K562 (cell line): ENCODE results near the gene OSM.

Source experiments
- ESRRA ChIP-seq: fragments of 450-650 bp; IDR thresholded peaks from 2 replicates; pipeline ENCODE4 v1.6.1; 2014; ENCODE audit warnings: low read depth, mild to moderate bottlenecking, moderate library complexity, borderline replicate concordance
- KLF13 ChIP-seq: fragments of 450-650 bp; IDR thresholded peaks from 2 replicates; pipeline ENCODE4 v1.6.1; 2016; ENCODE audit warnings: missing genetic modification characterization, low read depth, mild to moderate bottlenecking, missing compliant biosample characterization, moderate library complexity, borderline replicate concordance
- MAZ ChIP-seq, 2 experiments: fragments of 450-650 bp in 1 of 2; sonication (generic) in 1 of 2; formaldehyde crosslinking; IDR thresholded peaks in 1 of 2; conservative IDR thresholded peaks in 1 of 2; 2 replicates each; pipeline versions ENCODE4 v1.4.0 to v1.5.0; 2020; ENCODE audit warnings: mild to moderate bottlenecking in 1 of 2, missing genetic modification reagents in 1 of 2
- MEF2D ChIP-seq: conservative IDR thresholded peaks from 2 replicates; pipeline ENCODE4 v1.6.1; 2016; ENCODE audit warnings: low read depth, missing genetic modification characterization, missing compliant biosample characterization
- MEIS2 ChIP-seq: fragments of 450-650 bp; IDR thresholded peaks from 2 replicates; pipeline ENCODE4 v1.6.1; 2014; ENCODE audit warnings: mild to moderate bottlenecking; ENCODE audit not compliant: partially characterized antibody
- POLR2A ChIP-seq: fragments of 450-650 bp; conservative IDR thresholded peaks from 2 replicates; pipeline ENCODE4 v1.6.1; 2016
- POU5F1 ChIP-seq: fragments of 150-350 bp; IDR thresholded peaks from 2 replicates; pipeline ENCODE4 v1.6.1; 2014; ENCODE audit warnings: borderline replicate concordance, low read length, low read depth, mild to moderate bottlenecking; ENCODE audit not compliant: partially characterized antibody
- SREBF1 ChIP-seq: fragments of 150-350 bp; IDR thresholded peaks from 2 replicates; pipeline ENCODE4 v1.6.1; 2014; ENCODE audit warnings: antibody characterized with exemption, low read depth, low read length, borderline replicate concordance
- ZNF408 ChIP-seq: fragments of 250-450 bp; sonication (Bioruptor Pico); IDR thresholded peaks from 2 replicates; pipeline ENCODE4 v1.4.0; 2020; ENCODE audit warnings: low read depth, mild to moderate bottlenecking, moderate library complexity
- TF ChIP-seq, protein P1 (sequence below), 3 experiments: IDR thresholded peaks in 2 of 3; conservative IDR thresholded peaks in 1 of 3; 2 replicates each; pipeline ENCODE4 v1.5.1; 2011 to 2012; ENCODE audit warnings: low read length in 3 of 3, mild to moderate bottlenecking in 3 of 3, control low read depth in 2 of 3, improper control_type of control experiment in 1 of 3, inconsistent platforms in 1 of 3, low read depth in 1 of 3, mixed read lengths in 1 of 3, moderate library complexity in 1 of 3; ENCODE audit not compliant: insufficient read depth in 2 of 3
- TF ChIP-seq, protein P2 (sequence below): sonication (generic); formaldehyde crosslinking; IDR thresholded peaks from 2 replicates; pipeline ENCODE4 v1.8.1; 2022; ENCODE audit warnings: missing genetic modification reagents
- TF ChIP-seq, protein P3 (sequence below): sonication (generic); formaldehyde crosslinking; IDR thresholded peaks from 2 replicates; pipeline ENCODE4 v1.9.0; 2022; ENCODE audit warnings: mild to moderate bottlenecking, missing genetic modification reagents

DNA sequence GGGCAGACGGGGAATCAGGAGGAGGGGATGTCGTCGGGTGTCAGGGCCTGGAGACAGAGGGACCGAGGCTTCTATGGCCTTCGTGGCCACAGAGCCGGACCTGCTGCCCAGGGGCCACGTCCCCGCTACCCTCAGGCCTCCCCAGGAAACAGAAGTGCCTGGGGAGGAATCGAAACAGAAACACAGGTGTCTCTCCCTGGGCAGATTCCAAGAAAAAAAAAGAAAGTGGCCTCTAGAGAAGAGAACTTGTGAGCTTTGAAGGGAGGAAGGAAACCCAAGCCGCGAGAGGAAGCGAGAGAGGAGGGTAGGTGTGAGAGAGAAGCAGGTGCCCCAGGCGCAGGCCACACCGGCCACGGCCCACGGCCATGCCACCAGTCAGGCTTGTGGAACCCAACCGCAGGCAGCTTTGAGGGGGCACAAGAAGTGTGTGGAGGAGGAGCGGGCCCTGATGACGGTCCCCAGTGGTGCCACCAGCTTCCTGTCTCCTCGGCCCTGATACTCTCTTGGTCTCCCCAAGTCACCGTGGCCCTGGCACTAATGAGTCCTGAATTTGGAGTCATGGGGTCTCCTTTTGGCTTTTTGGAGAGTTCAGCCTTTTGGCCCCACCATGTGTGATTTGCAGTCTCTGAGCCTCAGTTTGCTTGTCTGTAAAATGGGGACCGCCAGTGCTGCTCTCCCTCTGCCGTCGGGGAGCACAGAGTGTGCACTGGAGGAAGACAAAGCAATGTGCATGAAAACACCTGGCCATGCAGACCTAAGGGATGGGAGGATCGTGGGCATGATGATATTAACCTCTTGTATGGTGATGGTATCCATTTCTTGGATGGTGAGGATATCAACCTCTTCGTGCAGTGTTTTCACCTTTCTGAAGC lies 45.3 kb downstream of the OSM start:
- TF ChIP-seq, protein P1, sequence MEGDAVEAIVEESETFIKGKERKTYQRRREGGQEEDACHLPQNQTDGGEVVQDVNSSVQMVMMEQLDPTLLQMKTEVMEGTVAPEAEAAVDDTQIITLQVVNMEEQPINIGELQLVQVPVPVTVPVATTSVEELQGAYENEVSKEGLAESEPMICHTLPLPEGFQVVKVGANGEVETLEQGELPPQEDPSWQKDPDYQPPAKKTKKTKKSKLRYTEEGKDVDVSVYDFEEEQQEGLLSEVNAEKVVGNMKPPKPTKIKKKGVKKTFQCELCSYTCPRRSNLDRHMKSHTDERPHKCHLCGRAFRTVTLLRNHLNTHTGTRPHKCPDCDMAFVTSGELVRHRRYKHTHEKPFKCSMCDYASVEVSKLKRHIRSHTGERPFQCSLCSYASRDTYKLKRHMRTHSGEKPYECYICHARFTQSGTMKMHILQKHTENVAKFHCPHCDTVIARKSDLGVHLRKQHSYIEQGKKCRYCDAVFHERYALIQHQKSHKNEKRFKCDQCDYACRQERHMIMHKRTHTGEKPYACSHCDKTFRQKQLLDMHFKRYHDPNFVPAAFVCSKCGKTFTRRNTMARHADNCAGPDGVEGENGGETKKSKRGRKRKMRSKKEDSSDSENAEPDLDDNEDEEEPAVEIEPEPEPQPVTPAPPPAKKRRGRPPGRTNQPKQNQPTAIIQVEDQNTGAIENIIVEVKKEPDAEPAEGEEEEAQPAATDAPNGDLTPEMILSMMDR (IDR thresholded peaks at IDR 0.05 in 2 of 3, conservative IDR thresholded peaks at IDR 0.05 in 1 of 3; ENCODE audit: insufficient read depth in 2 of 3, low read depth in 1 of 3, low read length in 3 of 3) = no peak
- TF ChIP-seq POU5F1 (no peak), POLR2A (no peak), ZNF408 (no peak), MAZ (CRISPR knock-in tag; conservative IDR thresholded peaks at IDR 0.05 in 1 of 2, IDR thresholded peaks at IDR 0.05 in 1 of 2) (no peak), SREBF1 (no peak), MEIS2 (no peak), MEF2D (tag) (no peak), KLF13 (tag) (no peak), ESRRA (no peak)
- TF ChIP-seq, protein P2, sequence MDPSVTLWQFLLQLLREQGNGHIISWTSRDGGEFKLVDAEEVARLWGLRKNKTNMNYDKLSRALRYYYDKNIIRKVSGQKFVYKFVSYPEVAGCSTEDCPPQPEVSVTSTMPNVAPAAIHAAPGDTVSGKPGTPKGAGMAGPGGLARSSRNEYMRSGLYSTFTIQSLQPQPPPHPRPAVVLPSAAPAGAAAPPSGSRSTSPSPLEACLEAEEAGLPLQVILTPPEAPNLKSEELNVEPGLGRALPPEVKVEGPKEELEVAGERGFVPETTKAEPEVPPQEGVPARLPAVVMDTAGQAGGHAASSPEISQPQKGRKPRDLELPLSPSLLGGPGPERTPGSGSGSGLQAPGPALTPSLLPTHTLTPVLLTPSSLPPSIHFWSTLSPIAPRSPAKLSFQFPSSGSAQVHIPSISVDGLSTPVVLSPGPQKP (CRISPR knock-in tag) = no peak
- TF ChIP-seq, protein P3, sequence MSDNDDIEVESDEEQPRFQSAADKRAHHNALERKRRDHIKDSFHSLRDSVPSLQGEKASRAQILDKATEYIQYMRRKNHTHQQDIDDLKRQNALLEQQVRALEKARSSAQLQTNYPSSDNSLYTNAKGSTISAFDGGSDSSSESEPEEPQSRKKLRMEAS (CRISPR knock-in tag) = no peak
